Mucosa of rectum (tissue), 2 donors: ENCODE data around the gene ASCC3.
"Not testable (repeated sequence)": the region's sequence is repeated elsewhere in the genome, so short reads cannot be mapped to it uniquely, and the experiment has no call there.

Experiments used
- H3K27ac ChIP-seq, 2 donors: one replicate each; pipeline ENCODE4 v1.7.0; 2013; ENCODE audit warnings: inconsistent platforms in 2 of 2, low read depth in 2 of 2, low read length in 2 of 2
- H3K27me3 ChIP-seq, 2 donors: one replicate each; pipeline ENCODE4 v1.7.0; 2013; ENCODE audit warnings: low read length in 2 of 2; ENCODE audit not compliant: control insufficient read depth in 2 of 2, insufficient read depth in 2 of 2
- H3K36me3 ChIP-seq, 2 donors: one replicate each; pipeline ENCODE4 v1.7.0; 2013; ENCODE audit warnings: low read length in 2 of 2; ENCODE audit not compliant: control insufficient read depth in 2 of 2, insufficient read depth in 2 of 2
- H3K4me1 ChIP-seq, 2 donors: one replicate each; pipeline ENCODE4 v1.7.0; 2013; ENCODE audit warnings: low read length in 2 of 2, mild to moderate bottlenecking in 1 of 2; ENCODE audit not compliant: control insufficient read depth in 2 of 2, insufficient read depth in 2 of 2
- H3K4me3 ChIP-seq, 2 donors: one replicate each; pipeline ENCODE4 v1.7.0; 2013; ENCODE audit warnings: low read length in 2 of 2
- H3K9ac ChIP-seq, 2 donors: one replicate each; pipeline ENCODE4 v1.7.0; 2013; ENCODE audit warnings: low read length in 2 of 2, low read depth in 1 of 2, mild to moderate bottlenecking in 1 of 2
- H3K9me3 ChIP-seq, 2 donors: one replicate each; pipeline ENCODE4 v1.7.0; 2013; ENCODE audit warnings: low read length in 2 of 2; ENCODE audit not compliant: control insufficient read depth in 2 of 2
- donor health status: healthy.
- donor health status: Normal muscosa, but diverticular disease.

Gene ASCC3

DNA sequence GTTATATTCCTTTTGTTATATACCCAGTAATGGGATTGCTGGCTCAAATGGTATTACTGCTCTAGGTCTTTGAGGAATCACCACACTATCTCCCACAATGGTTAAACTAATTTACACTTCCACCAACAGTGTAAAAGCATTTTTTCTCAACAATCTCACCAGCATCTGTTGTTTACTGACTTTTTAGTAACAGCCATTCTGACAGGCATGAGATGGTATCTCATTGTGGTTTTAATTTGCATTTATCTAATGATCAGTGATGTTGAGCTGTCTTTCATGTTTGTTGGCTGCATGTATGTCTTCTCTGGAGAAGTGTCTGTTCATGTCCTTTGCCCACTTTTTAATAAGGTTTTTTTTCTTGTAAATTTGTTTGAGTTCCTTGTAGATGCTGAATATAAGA is 143.4 kb downstream of the ASCC3 start:
- H3K27me3 ChIP-seq, H3K27ac ChIP-seq, H3K9ac ChIP-seq, H3K4me3 ChIP-seq, H3K9me3 ChIP-seq, H3K4me1 ChIP-seq, H3K36me3 ChIP-seq: not testable (repeated sequence)

GRCh38 chr6:100731411-100731810 is 149.7 kb downstream of the ASCC3 start:
- Histone ChIP-seq H3K4me3 (no peak overlapping the region), H3K27me3 (no peaks in the 10 kb centered on the region), H3K9ac (no peak overlapping the region), H3K4me1 (no peaks in the 10 kb centered on the region), H3K9me3 (no peaks in the 10 kb centered on the region), H3K27ac (no peak overlapping the region), H3K36me3 (no peaks in the 10 kb centered on the region)

GRCh38 chr6:100730001-100730980 is 150.8 kb downstream of the ASCC3 start:
- no peak overlapping the region for H3K27ac ChIP-seq
- no peaks in the 10 kb centered on the region for H3K27me3 ChIP-seq
- H3K4me1 ChIP-seq = no peaks in the 10 kb centered on the region
- H3K4me3 ChIP-seq = no peak overlapping the region
- H3K36me3 ChIP-seq = peaks cover 0 to under 1% of the 10 kb centered on the region in 2 donors
- no peaks in the 10 kb centered on the region for H3K9me3 ChIP-seq
- H3K9ac ChIP-seq = no peak overlapping the region

GRCh38 chr6:100726666-100727065 is 154.5 kb downstream of the ASCC3 start:
- H3K9me3 ChIP-seq = no peaks in the 10 kb centered on the region
- no peaks in the 10 kb centered on the region for H3K4me1 ChIP-seq
- H3K9ac ChIP-seq = no peak overlapping the region
- H3K4me3 ChIP-seq = no peak overlapping the region
- H3K27me3 ChIP-seq = no peaks in the 10 kb centered on the region
- H3K27ac ChIP-seq = no peak overlapping the region
- H3K36me3 ChIP-seq = peaks cover 0 to 4% of the 10 kb centered on the region in 2 donors

GRCh38 chr6:100724696-100725095 is 156.4 kb downstream of the ASCC3 start:
- no peak overlapping the region for H3K9ac ChIP-seq
- H3K36me3 ChIP-seq = peaks cover 0 to 4% of the 10 kb centered on the region in 2 donors
- H3K27me3 ChIP-seq = no peaks in the 10 kb centered on the region
- H3K4me1 ChIP-seq = no peaks in the 10 kb centered on the region
- no peak overlapping the region for H3K27ac ChIP-seq
- no peak overlapping the region for H3K4me3 ChIP-seq
- H3K9me3 ChIP-seq = no peaks in the 10 kb centered on the region

DNA sequence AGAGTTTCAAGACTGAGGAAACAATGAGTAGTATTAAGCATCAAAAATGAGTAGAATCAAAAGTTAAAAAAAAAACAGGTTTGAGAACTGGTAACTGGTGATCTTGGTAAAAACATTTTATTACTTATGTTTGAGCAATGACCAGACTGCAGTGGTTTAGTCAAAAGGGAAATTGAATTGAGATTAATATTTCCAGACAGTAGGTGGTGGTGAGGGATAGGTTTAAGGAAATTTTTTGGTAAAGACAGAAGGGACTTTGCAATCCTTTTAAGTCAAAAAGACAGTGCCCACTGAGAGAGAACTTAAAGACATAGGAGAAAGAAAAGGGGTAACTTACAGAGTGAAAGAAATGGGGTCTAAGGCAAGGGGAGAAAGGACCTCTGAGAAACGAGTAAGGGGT is 156.9 kb downstream of the ASCC3 start:
- Histone ChIP-seq H3K4me1 (no peaks in the 10 kb centered on the region), H3K9me3 (no peaks in the 10 kb centered on the region), H3K4me3 (no peak overlapping the region), H3K27ac (no peak overlapping the region), H3K27me3 (no peaks in the 10 kb centered on the region), H3K9ac (no peak overlapping the region), H3K36me3 (peaks cover 0 to 4% of the 10 kb centered on the region in 2 donors)

DNA sequence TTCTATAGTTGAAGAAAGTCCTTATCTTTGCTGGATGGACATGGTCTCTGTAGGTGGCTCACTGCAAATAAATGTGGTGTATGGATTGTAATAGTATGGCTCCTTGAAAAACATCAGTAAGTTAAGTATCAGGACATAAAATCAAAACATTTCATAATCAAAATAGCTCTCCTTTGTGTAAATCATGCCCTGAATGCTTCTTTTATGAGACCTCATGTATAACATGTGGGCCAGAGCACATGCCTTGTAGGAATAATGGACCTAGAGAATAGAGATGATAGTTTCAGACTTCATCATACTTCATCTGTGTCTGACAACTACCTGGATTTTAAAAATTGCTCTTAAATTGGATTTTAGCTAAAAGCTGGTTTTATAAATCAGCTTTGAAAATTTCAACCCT is 159.9 kb downstream of the ASCC3 start:
- Histone ChIP-seq H3K27ac (no peak overlapping the region), H3K4me1 (no peaks in the 10 kb centered on the region), H3K27me3 (no peaks in the 10 kb centered on the region), H3K9me3 (no peaks in the 10 kb centered on the region), H3K4me3 (no peak overlapping the region), H3K9ac (no peak overlapping the region), H3K36me3 (peaks cover 4% of the 10 kb centered on the region in 2 donors)

- Histone ChIP-seq H3K36me3 (peaks cover 1 to 4% of the 10 kb centered on the region in 2 donors), H3K9ac (no peak overlapping the region), H3K4me3 (no peak overlapping the region), H3K9me3 (no peaks in the 10 kb centered on the region), H3K4me1 (no peaks in the 10 kb centered on the region), H3K27me3 (no peaks in the 10 kb centered on the region), H3K27ac (no peak overlapping the region)
Measured at GRCh38 chr6:100719883-100720682, 161.0 kb downstream of the ASCC3 start.

GRCh38 chr6:100712997-100713396 is 168.1 kb downstream of the ASCC3 start:
- Histone ChIP-seq H3K4me3 (no peak overlapping the region), H3K9ac (no peak overlapping the region), H3K27me3 (no peaks in the 10 kb centered on the region), H3K36me3 (peaks cover 0 to 4% of the 10 kb centered on the region in 2 donors), H3K9me3 (no peaks in the 10 kb centered on the region), H3K4me1 (no peaks in the 10 kb centered on the region), H3K27ac (no peak overlapping the region)

DNA sequence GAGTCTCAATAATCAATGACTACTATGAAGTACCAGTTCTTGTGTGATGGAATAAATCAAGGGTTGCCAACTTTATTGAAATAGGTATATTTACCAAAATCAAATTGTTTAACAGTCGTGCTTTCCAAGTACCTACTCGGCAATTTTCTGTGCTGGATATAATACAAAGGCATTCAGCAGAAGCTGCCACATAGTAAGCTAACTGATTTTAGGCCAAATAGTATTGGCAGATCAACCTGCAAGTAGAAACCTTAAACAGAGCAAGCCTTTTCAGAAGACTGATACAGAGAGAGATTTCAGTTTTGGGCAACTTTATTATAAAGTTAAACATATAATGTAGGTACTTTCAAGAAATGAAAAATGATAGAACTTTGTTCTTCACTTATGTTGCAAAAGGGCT is 174.6 kb downstream of the ASCC3 start:
- H3K4me3 ChIP-seq = no peak overlapping the region
- H3K27me3 ChIP-seq = no peaks in the 10 kb centered on the region
- no peaks in the 10 kb centered on the region for H3K4me1 ChIP-seq
- no peak overlapping the region for H3K27ac ChIP-seq
- H3K36me3 ChIP-seq = no peaks in the 10 kb centered on the region
- no peak overlapping the region for H3K9ac ChIP-seq
- no peaks in the 10 kb centered on the region for H3K9me3 ChIP-seq
